ENCODE data around the gene PGF.

The PGF gene

DNA sequence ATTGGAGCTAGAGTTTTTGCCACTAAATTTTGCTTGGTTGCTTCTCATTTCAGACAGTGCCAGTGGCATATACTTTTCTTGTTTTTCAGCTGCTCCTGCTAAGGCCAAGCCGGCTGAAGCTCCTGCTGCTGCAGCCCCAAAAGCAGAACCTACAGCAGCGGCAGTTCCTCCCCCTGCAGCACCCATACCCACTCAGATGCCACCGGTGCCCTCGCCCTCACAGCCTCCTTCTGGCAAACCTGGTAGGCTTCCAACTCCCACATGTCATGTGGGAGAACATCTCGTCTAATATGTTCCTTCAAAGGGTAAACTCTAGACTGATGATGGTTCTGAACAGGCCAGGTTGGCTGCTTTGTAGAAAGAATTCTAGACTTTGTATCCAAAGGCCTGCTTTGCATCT is 62.7 kb downstream of the PGF start:
- DNase-seq: peak in 1 of 2 donors; percentile 14

DNA sequence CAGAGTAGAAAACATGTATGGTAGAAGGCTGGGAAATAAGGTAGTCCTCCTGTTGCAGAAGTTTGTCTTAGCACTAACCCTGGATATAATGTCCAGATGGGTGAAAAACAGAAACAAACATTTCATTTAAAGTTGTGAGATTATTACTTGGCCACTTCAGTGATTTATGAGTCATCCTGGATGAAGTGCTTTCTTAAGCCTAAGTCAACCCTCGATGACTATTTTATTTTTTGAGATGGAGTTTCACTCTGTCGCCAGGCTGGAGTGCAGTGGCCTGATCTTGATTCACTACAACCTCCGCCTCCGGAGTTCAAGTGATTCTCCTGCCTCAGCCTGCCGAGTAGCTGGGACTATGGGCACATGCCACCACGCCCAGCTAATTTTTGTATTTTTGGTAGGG is 63.5 kb downstream of the PGF start:
- DNase-seq: peak in 1 of 2 donors; percentile 47

Data from inflammatory macrophage treated with lipopolysaccharide for 1 hour (primary cell).